H9 (cell line): ENCODE results near the gene CABS1. TPM values are rescaled to one million over a fixed set of nuclear protein-coding genes. Genes with fewer than 3 reads are reported as not detected.

Source experiments
- DNase-seq: peaks from one replicate; pipeline ENCODE4 v3.0.0-alpha.2; 2017
- H2AFZ ChIP-seq: one replicate; pipeline ENCODE4 v1.6.1; 2013; ENCODE audit warnings: mild to moderate bottlenecking, low read length, control low read depth, moderate library complexity
- H2AK5ac ChIP-seq: 2 replicates; pipeline ENCODE4 v1.6.1; 2013; ENCODE audit warnings: low read length, control low read depth, mixed read lengths; ENCODE audit not compliant: insufficient read length
- H2BK120ac ChIP-seq: one replicate; pipeline ENCODE4 v1.6.1; 2013; ENCODE audit warnings: low read depth, mild to moderate bottlenecking, low read length, control low read depth, inconsistent platforms; ENCODE audit not compliant: poor library complexity, severe bottlenecking
- H2BK12ac ChIP-seq: 2 replicates; pipeline ENCODE4 v1.6.1; 2013; ENCODE audit warnings: low read length, control low read depth, mixed read lengths, low read depth; ENCODE audit not compliant: insufficient read length
- H2BK15ac ChIP-seq: 2 replicates; pipeline ENCODE4 v1.6.1; 2013; ENCODE audit warnings: low read depth, low read length, control low read depth
- H2BK20ac ChIP-seq: one replicate; pipeline ENCODE4 v1.6.1; 2013; ENCODE audit warnings: low read depth, mild to moderate bottlenecking, low read length, control low read depth, inconsistent platforms; ENCODE audit not compliant: poor library complexity, severe bottlenecking
- H2BK5ac ChIP-seq: 2 replicates; pipeline ENCODE4 v1.6.1; 2013; ENCODE audit warnings: low read length, control low read depth, mixed read lengths; ENCODE audit not compliant: insufficient read length
- H3K14ac ChIP-seq: 2 replicates; pipeline ENCODE4 v1.6.1; 2013; ENCODE audit warnings: low read length, control low read depth; ENCODE audit not compliant: insufficient read depth
- H3K18ac ChIP-seq: 2 replicates; pipeline ENCODE4 v1.6.1; 2013; ENCODE audit warnings: low read depth, mild to moderate bottlenecking, mixed read lengths, low read length, control low read depth; ENCODE audit not compliant: insufficient read length
- H3K23ac ChIP-seq: 2 replicates; pipeline ENCODE4 v1.6.1; 2013; ENCODE audit warnings: low read length, control low read depth, mixed read lengths, low read depth; ENCODE audit not compliant: insufficient read length
- H3K23me2 ChIP-seq: 2 replicates; pipeline ENCODE4 v1.6.1; 2013; ENCODE audit warnings: low read depth, mild to moderate bottlenecking, mixed read lengths, low read length, control low read depth; ENCODE audit not compliant: insufficient read length, poor library complexity, severe bottlenecking
- H3K27ac ChIP-seq: 2 replicates; pipeline ENCODE4 v1.5.1; 2013; ENCODE audit warnings: low read length, control low read depth, mixed read lengths, low read depth; ENCODE audit not compliant: insufficient read length
- H3K27me3 ChIP-seq: 2 replicates; pipeline ENCODE4 v1.6.1; 2013; ENCODE audit warnings: low read length, control low read depth, inconsistent platforms; ENCODE audit not compliant: insufficient read depth
- H3K4ac ChIP-seq: 2 replicates; pipeline ENCODE4 v1.6.1; 2013; ENCODE audit warnings: low read depth, mild to moderate bottlenecking, control low read depth, inconsistent platforms, low read length, moderate library complexity
- H3K4me1 ChIP-seq: 2 replicates; pipeline ENCODE4 v1.6.1; 2013; ENCODE audit warnings: low read length, control low read depth, inconsistent platforms; ENCODE audit not compliant: insufficient read depth
- H3K4me2 ChIP-seq: 2 replicates; pipeline ENCODE4 v1.6.1; 2013; ENCODE audit warnings: low read length, control low read depth, mixed read lengths; ENCODE audit not compliant: insufficient read length, insufficient read depth
- H3K56ac ChIP-seq: 2 replicates; pipeline ENCODE4 v1.6.1; 2013; ENCODE audit warnings: low read depth, mild to moderate bottlenecking, mixed read lengths, low read length, control low read depth; ENCODE audit not compliant: insufficient read length
- H3K79me1 ChIP-seq: 2 replicates; pipeline ENCODE4 v1.6.1; 2013; ENCODE audit warnings: low read depth, mild to moderate bottlenecking, moderate library complexity, low read length, control low read depth, inconsistent platforms; ENCODE audit not compliant: insufficient read depth, poor library complexity, severe bottlenecking
- H3K79me2 ChIP-seq: 2 replicates; pipeline ENCODE4 v1.6.1; 2013; ENCODE audit warnings: low read length, control low read depth, inconsistent platforms; ENCODE audit not compliant: insufficient read depth
- H3K9ac ChIP-seq: 2 replicates; pipeline ENCODE4 v1.6.1; 2013; ENCODE audit warnings: low read length, control low read depth, mixed read lengths; ENCODE audit not compliant: insufficient read length; ENCODE audit errors: extremely low read depth
- H3K9me3 ChIP-seq: one replicate; pipeline ENCODE4 v1.6.1; 2013; ENCODE audit warnings: low read depth, low read length, inconsistent platforms; ENCODE audit not compliant: control insufficient read depth
- H3T11ph ChIP-seq: one replicate; pipeline ENCODE4 v1.6.1; 2013; ENCODE audit warnings: mild to moderate bottlenecking, low read length, control low read depth, inconsistent platforms
- H4K20me1 ChIP-seq: one replicate; pipeline ENCODE4 v1.6.1; 2013; ENCODE audit not compliant: control insufficient read depth, insufficient read length, insufficient read depth
- H4K5ac ChIP-seq: 2 replicates; pipeline ENCODE4 v1.6.1; 2013; ENCODE audit warnings: low read depth, mild to moderate bottlenecking, mixed read lengths, low read length, control low read depth; ENCODE audit not compliant: insufficient read length
- H4K8ac ChIP-seq: replicated peaks from 2 replicates; pipeline ENCODE4 v1.6.1; 2013; ENCODE audit warnings: low read length, control low read depth, mixed read lengths, low read depth; ENCODE audit not compliant: insufficient read length
- H4K91ac ChIP-seq: 2 replicates; pipeline ENCODE4 v1.6.1; 2013; ENCODE audit warnings: low read depth, mild to moderate bottlenecking, moderate library complexity, mixed read lengths, low read length, control low read depth; ENCODE audit not compliant: insufficient read length
- H3K27ac Mint-ChIP-seq, 3 experiments: 2 replicates in 2 of 3; 3 replicates in 1 of 3; pipeline ENCODE4 v1.8.0; 2020 to 2021; ENCODE audit warnings: mixed read lengths in 3 of 3, mild to moderate bottlenecking in 1 of 3, moderate library complexity in 1 of 3
- H3K27me3 Mint-ChIP-seq: 2 replicates; pipeline ENCODE4 v1.8.0; 2021; ENCODE audit warnings: low read depth, mild to moderate bottlenecking, moderate library complexity, mixed read lengths
- H3K36me3 Mint-ChIP-seq, 3 experiments: 2 replicates in 2 of 3; 3 replicates in 1 of 3; pipeline ENCODE4 v1.8.0; 2020 to 2021; ENCODE audit warnings: low read depth in 3 of 3, mixed read lengths in 3 of 3; ENCODE audit not compliant: insufficient read depth in 1 of 3
- H3K4me1 Mint-ChIP-seq, 2 experiments: 2 replicates each; pipeline ENCODE4 v1.8.0; 2020; ENCODE audit warnings: mixed read lengths in 2 of 2
- H3K4me3 Mint-ChIP-seq, 2 experiments: 2 replicates in 1 of 2; 3 replicates in 1 of 2; pipeline ENCODE4 v1.8.0; 2020 to 2021; ENCODE audit warnings: mild to moderate bottlenecking in 2 of 2, mixed read lengths in 2 of 2, moderate library complexity in 1 of 2
- H3K9me3 Mint-ChIP-seq, 2 experiments: 2 replicates in 1 of 2; 3 replicates in 1 of 2; pipeline ENCODE4 v1.8.0; 2020; ENCODE audit warnings: mild to moderate bottlenecking in 2 of 2, mixed read lengths in 2 of 2, moderate library complexity in 1 of 2
- CTCF ChIP-seq: fragments of 200-600 bp; sonication (generic); conservative IDR thresholded peaks from 3 replicates; pipeline ENCODE4 v1.8.0; 2021; ENCODE audit warnings: antibody characterized with exemption, mild to moderate bottlenecking
- WGBS: extraction: QIAGEN DNeasy Blood & Tissue Kit; methylation state at CpG from one replicate; pipeline ENCODE4 v1.1.7; 2013; ENCODE audit warnings: missing lambda C conversion rate, low lambda C conversion rate, mixed read lengths; ENCODE audit not compliant: insufficient read length; ENCODE audit errors: extremely low coverage; 5-methylcytosine and 5-hydroxymethylcytosine counted together
- total RNA-seq: library from RNA; stranded (reverse); gene quantifications from 2 replicates; pipeline ENCODE4 v1.2.1, GENCODE V29; 2021

Gene CABS1
- total RNA-seq, 1 experiment from 2014 or later = 0.15 TPM

- no peak within 1 kb of the TSS for H3K27ac Mint-ChIP-seq
- no CpG with 5 or more reads among the region's 5 CpGs for WGBS
Observed at GRCh38 chr4:70382691-70383181, 48.0 kb downstream of the CABS1 start, which contains the start of gene SMR3B. SMR3B (plus strand) TSS chr4:70383131; CDS start chr4:70384511, 1,380 bp downstream.

More at GRCh38 chr4:70382691-70383181, 48.0 kb downstream of the CABS1 start, which contains the start of gene SMR3B:
- H4K8ac ChIP-seq = no peak within 1 kb of the TSS
- no peak within 1 kb of the TSS for H2BK12ac ChIP-seq
- no peaks in the 10 kb centered on the region for H3K23me2 ChIP-seq
- no peak within 1 kb of the TSS for H2BK20ac ChIP-seq
- H3K9me3 ChIP-seq = no peaks in the 10 kb centered on the region
- no peak within 1 kb of the TSS for H4K5ac ChIP-seq
- no peak within 1 kb of the TSS for H2BK120ac ChIP-seq
- H3K79me1 ChIP-seq = no peaks in the 10 kb centered on the region
- no peak within 1 kb of the TSS for H2AK5ac ChIP-seq
- no peaks in the 10 kb centered on the region for H3K9me3 Mint-ChIP-seq
- no peak within 1 kb of the TSS for H2BK15ac ChIP-seq
- no peaks in the 10 kb centered on the region for H3K4me1 Mint-ChIP-seq
- no peak within 1 kb of the TSS for H3K4ac ChIP-seq
- no peak within 1 kb of the TSS for H3K4me3 Mint-ChIP-seq
- no peak within 1 kb of the TSS for H3K23ac ChIP-seq
- no peak within 1 kb of the TSS for H3K56ac ChIP-seq
- no peak within 1 kb of the TSS for H2AFZ ChIP-seq
- no peak within 1 kb of the TSS for H3K27ac ChIP-seq
- no peaks in the 10 kb centered on the region for H3K27me3 ChIP-seq
- no peaks in the 10 kb centered on the region for H3K27me3 Mint-ChIP-seq
- no peaks in the 10 kb centered on the region for H3K79me2 ChIP-seq
- TF ChIP-seq CTCF = no peak
- no peak within 1 kb of the TSS for H3K4me2 ChIP-seq
- no peak within 1 kb of the TSS for H4K91ac ChIP-seq
- no peaks in the 10 kb centered on the region for H3K36me3 Mint-ChIP-seq
- no peaks in the 10 kb centered on the region for H3K4me1 ChIP-seq
- H4K20me1 ChIP-seq = no peaks in the 10 kb centered on the region
- no peak within 1 kb of the TSS for H2BK5ac ChIP-seq
- no peak within 1 kb of the TSS for H3K14ac ChIP-seq
- H3K9ac ChIP-seq = no peak within 1 kb of the TSS
- no peak for DNase-seq
- H3T11ph ChIP-seq = no peak within 1 kb of the TSS
- H3K18ac ChIP-seq = no peak within 1 kb of the TSS

Other genes starting within 250 kb of the CABS1 start
- gene PRR27, start 180.7 kb upstream of the CABS1 start, total RNA-seq = not detected in 2 replicates
- not detected in 2 replicates for gene ODAM, start 139.3 kb upstream of the CABS1 start, total RNA-seq
- gene FDCSP, start 108.9 kb upstream of the CABS1 start, total RNA-seq = not detected in 2 replicates
- not detected in 2 replicates for gene CSN3, start 92.4 kb upstream of the CABS1 start, total RNA-seq
- gene SMR3A, start 25.8 kb downstream of the CABS1 start, total RNA-seq = not detected in 2 replicates
- not detected in 2 replicates for gene SMR3B, start 48.1 kb downstream of the CABS1 start, total RNA-seq
- gene OPRPN, start 63.0 kb downstream of the CABS1 start, total RNA-seq = not detected in 2 replicates
- gene MUC7, start 137.2 kb downstream of the CABS1 start, total RNA-seq = not detected in 2 replicates
- not detected in 2 replicates for gene AMTN, start 183.6 kb downstream of the CABS1 start, total RNA-seq